T-helper 2 cell treated with Interferon-gamma antibody and Interleukin-4, amounts not matched to agents 5 μg/mL and 100 μg/mL, for 36 hours (primary cell): ENCODE data around the gene PRICKLE1.
A peak's percentile ranks its signal among the peaks of the same experiment; 100 is the strongest.

ENCODE experiments used
- DNase-seq: peaks from one replicate; pipeline ENCODE4 v3.0.0; 2021; ENCODE audit warnings: low spot score
- H3K27ac Mint-ChIP-seq: one replicate; pipeline ENCODE4 v1.8.0; 2021; ENCODE audit warnings: mild to moderate bottlenecking, mixed read lengths
- H3K27me3 Mint-ChIP-seq: one replicate; pipeline ENCODE4 v1.8.0; 2021; ENCODE audit warnings: low read depth, mixed read lengths
- H3K36me3 Mint-ChIP-seq: one replicate; pipeline ENCODE4 v1.8.0; 2021; ENCODE audit warnings: low read depth, mixed read lengths
- H3K4me1 Mint-ChIP-seq: one replicate; pipeline ENCODE4 v1.8.0; 2021; ENCODE audit warnings: low read depth, mixed read lengths
- H3K4me3 Mint-ChIP-seq: one replicate; pipeline ENCODE4 v1.8.0; 2022; ENCODE audit warnings: mild to moderate bottlenecking, moderate library complexity, mixed read lengths
- H3K9me3 Mint-ChIP-seq: one replicate; pipeline ENCODE4 v1.8.0; 2021; ENCODE audit warnings: mixed read lengths

The PRICKLE1 gene

GRCh38 chr12:42510823-42511222 lies 78.7 kb downstream of the PRICKLE1 start:
- H3K9me3 Mint-ChIP-seq: no peaks in the 10 kb centered on the region
- no peaks in the 10 kb centered on the region for H3K4me1 Mint-ChIP-seq
- DNase-seq: no peak
- H3K36me3 Mint-ChIP-seq: no peaks in the 10 kb centered on the region
- H3K27ac Mint-ChIP-seq: no peak overlapping the region
- no peak overlapping the region for H3K4me3 Mint-ChIP-seq
- peaks cover 2% of the 10 kb centered on the region for H3K27me3 Mint-ChIP-seq

GRCh38 chr12:42508913-42509460 lies 80.6 kb downstream of the PRICKLE1 start:
- no peaks in the 10 kb centered on the region for H3K9me3 Mint-ChIP-seq
- H3K36me3 Mint-ChIP-seq: no peaks in the 10 kb centered on the region
- no peak for DNase-seq
- H3K4me3 Mint-ChIP-seq: no peak overlapping the region
- H3K4me1 Mint-ChIP-seq: no peaks in the 10 kb centered on the region
- H3K27ac Mint-ChIP-seq: no peak overlapping the region
- peaks cover 2% of the 10 kb centered on the region for H3K27me3 Mint-ChIP-seq

GRCh38 chr12:42507565-42507964 lies 82.0 kb downstream of the PRICKLE1 start:
- H3K9me3 Mint-ChIP-seq: no peaks in the 10 kb centered on the region
- H3K36me3 Mint-ChIP-seq: no peaks in the 10 kb centered on the region
- H3K27me3 Mint-ChIP-seq: peaks cover 2% of the 10 kb centered on the region
- H3K27ac Mint-ChIP-seq: no peak overlapping the region
- no peaks in the 10 kb centered on the region for H3K4me1 Mint-ChIP-seq
- no peak overlapping the region for H3K4me3 Mint-ChIP-seq
- no peak for DNase-seq

GRCh38 chr12:42507081-42507480 lies 82.5 kb downstream of the PRICKLE1 start:
- no peaks in the 10 kb centered on the region for H3K9me3 Mint-ChIP-seq
- no peak overlapping the region for H3K27ac Mint-ChIP-seq
- H3K4me1 Mint-ChIP-seq: no peaks in the 10 kb centered on the region
- H3K27me3 Mint-ChIP-seq: peaks cover 2% of the 10 kb centered on the region
- H3K36me3 Mint-ChIP-seq: no peaks in the 10 kb centered on the region
- no peak overlapping the region for H3K4me3 Mint-ChIP-seq
- no peak for DNase-seq

GRCh38 chr12:42504049-42504448 lies 85.5 kb downstream of the PRICKLE1 start:
- no peak for DNase-seq
- H3K27ac Mint-ChIP-seq: no peak overlapping the region

GRCh38 chr12:42502682-42503081 lies 86.9 kb downstream of the PRICKLE1 start:
- DNase-seq: no peak
- Mint-ChIP-seq H3K27me3 (peaks cover 3% of the 10 kb centered on the region), H3K4me1 (no peaks in the 10 kb centered on the region), H3K4me3 (no peak overlapping the region), H3K27ac (no peak overlapping the region), H3K36me3 (no peaks in the 10 kb centered on the region), H3K9me3 (no peaks in the 10 kb centered on the region)

More at GRCh38 chr12:42504049-42504448, 85.5 kb downstream of the PRICKLE1 start:
- Mint-ChIP-seq H3K4me1 (no peaks in the 10 kb centered on the region), H3K27me3 (peaks cover 3% of the 10 kb centered on the region), H3K9me3 (no peaks in the 10 kb centered on the region), H3K4me3 (no peak overlapping the region), H3K36me3 (no peaks in the 10 kb centered on the region)

GRCh38 chr12:42498549-42499247 lies 90.8 kb downstream of the PRICKLE1 start:
- H3K9me3 Mint-ChIP-seq: no peaks in the 10 kb centered on the region
- no peak overlapping the region for H3K27ac Mint-ChIP-seq
- H3K4me1 Mint-ChIP-seq: no peaks in the 10 kb centered on the region
- H3K36me3 Mint-ChIP-seq: no peaks in the 10 kb centered on the region
- DNase-seq: no peak
- no peak overlapping the region for H3K4me3 Mint-ChIP-seq
- H3K27me3 Mint-ChIP-seq: peaks cover 2% of the 10 kb centered on the region

GRCh38 chr12:42496886-42497285 lies 92.7 kb downstream of the PRICKLE1 start:
- no peaks in the 10 kb centered on the region for H3K36me3 Mint-ChIP-seq
- no peaks in the 10 kb centered on the region for H3K4me1 Mint-ChIP-seq
- no peaks in the 10 kb centered on the region for H3K9me3 Mint-ChIP-seq
- peaks cover 2% of the 10 kb centered on the region for H3K27me3 Mint-ChIP-seq
- H3K27ac Mint-ChIP-seq: no peak overlapping the region
- no peak overlapping the region for H3K4me3 Mint-ChIP-seq
- DNase-seq: no peak

- DNase-seq: no peak
- no peaks in the 10 kb centered on the region for H3K9me3 Mint-ChIP-seq
- H3K4me1 Mint-ChIP-seq: no peaks in the 10 kb centered on the region
- no peak overlapping the region for H3K27ac Mint-ChIP-seq
- H3K36me3 Mint-ChIP-seq: no peaks in the 10 kb centered on the region
- no peak overlapping the region for H3K4me3 Mint-ChIP-seq
- H3K27me3 Mint-ChIP-seq: no peaks in the 10 kb centered on the region
Observed at GRCh38 chr12:42495244-42495643, 94.3 kb downstream of the PRICKLE1 start.

GRCh38 chr12:42492267-42492666 lies 97.3 kb downstream of the PRICKLE1 start:
- Mint-ChIP-seq H3K9me3 (no peaks in the 10 kb centered on the region), H3K36me3 (no peaks in the 10 kb centered on the region), H3K4me3 (no peak overlapping the region), H3K27ac (no peak overlapping the region), H3K4me1 (no peaks in the 10 kb centered on the region), H3K27me3 (peaks cover 10% of the 10 kb centered on the region)
- DNase-seq: no peak

GRCh38 chr12:42490261-42490842 lies 99.2 kb downstream of the PRICKLE1 start:
- Mint-ChIP-seq H3K27me3 (peaks cover 29% of the 10 kb centered on the region), H3K36me3 (no peaks in the 10 kb centered on the region), H3K27ac (no peak overlapping the region), H3K4me3 (no peak overlapping the region), H3K4me1 (no peaks in the 10 kb centered on the region), H3K9me3 (no peaks in the 10 kb centered on the region)
- DNase-seq: no peak

GRCh38 chr12:42486407-42486806 lies 103.1 kb downstream of the PRICKLE1 start:
- Mint-ChIP-seq H3K4me1 (peaks cover 10% of the 10 kb centered on the region), H3K9me3 (no peaks in the 10 kb centered on the region), H3K4me3 (no peak overlapping the region), H3K27me3 (peaks cover 61% of the 10 kb centered on the region), H3K36me3 (peaks cover 4% of the 10 kb centered on the region), H3K27ac (no peak overlapping the region)
- DNase-seq: no peak

- Mint-ChIP-seq H3K36me3 (peaks cover 4% of the 10 kb centered on the region), H3K9me3 (no peaks in the 10 kb centered on the region), H3K4me1 (peaks cover 10% of the 10 kb centered on the region), H3K27me3 (peaks cover 67% of the 10 kb centered on the region), H3K4me3 (no peak overlapping the region), H3K27ac (no peak overlapping the region)
- DNase-seq: no peak
Observed at GRCh38 chr12:42485823-42486222, 103.7 kb downstream of the PRICKLE1 start.

GRCh38 chr12:42484996-42485395 lies 104.5 kb downstream of the PRICKLE1 start:
- DNase-seq: no peak
- Mint-ChIP-seq H3K27ac (no peak overlapping the region), H3K27me3 (peaks cover 75% of the 10 kb centered on the region), H3K4me3 (no peak overlapping the region), H3K9me3 (no peaks in the 10 kb centered on the region), H3K36me3 (peaks cover 4% of the 10 kb centered on the region), H3K4me1 (peaks cover 10% of the 10 kb centered on the region)

GRCh38 chr12:42483521-42483790 lies 106.1 kb downstream of the PRICKLE1 start:
- peak; percentile 14 for DNase-seq
- Mint-ChIP-seq H3K4me3 (peak overlapping the region; percentile 78), H3K27ac (no peak overlapping the region), H3K4me1 (peaks cover 10% of the 10 kb centered on the region), H3K9me3 (no peaks in the 10 kb centered on the region), H3K36me3 (peaks cover 4% of the 10 kb centered on the region), H3K27me3 (peaks cover 85% of the 10 kb centered on the region)
